MV-4-11 (cell line): ENCODE measurements around the gene NNAT.

ENCODE experiments used
- DNase-seq: peaks from one replicate; lab custom pipeline; 2025; lab: John Stamatoyannopoulos, UW

NNAT gene

DNA sequence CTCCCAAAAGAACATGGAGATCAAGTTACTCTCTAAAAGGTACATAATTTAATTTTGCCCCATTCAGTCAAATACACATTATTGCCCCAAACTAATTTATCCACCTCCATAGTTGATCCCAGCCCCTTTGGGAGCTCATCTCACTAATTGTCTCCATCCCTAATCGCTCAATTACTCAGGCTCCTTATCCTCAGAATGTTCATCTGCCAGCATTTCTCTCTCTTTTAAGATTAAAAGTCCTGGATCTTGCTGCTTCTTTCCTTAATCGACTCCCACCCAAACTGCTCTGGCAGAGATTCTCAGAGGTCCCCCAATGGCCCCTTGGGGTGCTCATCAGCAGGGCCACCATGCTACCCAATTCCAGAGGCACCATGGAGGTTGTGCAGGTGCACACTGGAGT lies 18.4 kb upstream of the NNAT start:
- no peak for DNase-seq

DNA sequence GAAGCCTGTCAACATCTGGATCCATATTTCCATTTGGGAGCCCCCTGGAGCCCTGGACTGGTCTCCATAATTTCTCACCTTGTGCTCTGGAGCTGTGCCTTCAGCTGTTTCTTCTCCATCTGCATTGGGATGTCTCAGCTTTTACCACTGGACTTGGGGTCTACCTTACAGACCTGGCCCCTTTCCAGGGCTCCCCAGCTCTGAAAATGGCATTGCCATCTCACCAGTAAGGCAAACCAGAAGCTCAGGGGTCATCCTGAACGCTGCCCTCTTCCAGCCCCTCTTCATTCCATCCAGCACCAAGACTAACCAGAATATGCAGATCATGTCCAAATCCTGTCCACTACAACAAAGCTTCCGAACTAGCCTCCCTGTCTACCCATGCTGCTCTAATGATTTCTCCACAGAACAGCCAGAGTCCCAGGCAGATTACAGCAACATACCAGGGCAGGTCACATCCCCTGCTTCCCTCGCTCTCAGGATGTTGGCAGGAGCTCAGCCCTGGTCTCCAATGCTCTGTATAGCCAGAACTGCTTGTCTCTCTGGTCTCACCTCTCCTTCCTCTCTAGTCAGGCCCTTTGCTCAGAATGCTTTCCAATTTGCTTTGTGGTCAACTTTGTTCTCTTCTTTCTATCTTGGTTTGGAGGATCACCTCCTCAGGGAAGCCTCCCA lies 17.7 kb upstream of the NNAT start:
- DNase-seq: no peak

- no peak for DNase-seq
Measured at GRCh38 chr20:37504404-37505096, 16.5 kb upstream of the NNAT start.

GRCh38 chr20:37505263-37506151 lies 15.5 kb upstream of the NNAT start:
- DNase-seq: no peak

DNA sequence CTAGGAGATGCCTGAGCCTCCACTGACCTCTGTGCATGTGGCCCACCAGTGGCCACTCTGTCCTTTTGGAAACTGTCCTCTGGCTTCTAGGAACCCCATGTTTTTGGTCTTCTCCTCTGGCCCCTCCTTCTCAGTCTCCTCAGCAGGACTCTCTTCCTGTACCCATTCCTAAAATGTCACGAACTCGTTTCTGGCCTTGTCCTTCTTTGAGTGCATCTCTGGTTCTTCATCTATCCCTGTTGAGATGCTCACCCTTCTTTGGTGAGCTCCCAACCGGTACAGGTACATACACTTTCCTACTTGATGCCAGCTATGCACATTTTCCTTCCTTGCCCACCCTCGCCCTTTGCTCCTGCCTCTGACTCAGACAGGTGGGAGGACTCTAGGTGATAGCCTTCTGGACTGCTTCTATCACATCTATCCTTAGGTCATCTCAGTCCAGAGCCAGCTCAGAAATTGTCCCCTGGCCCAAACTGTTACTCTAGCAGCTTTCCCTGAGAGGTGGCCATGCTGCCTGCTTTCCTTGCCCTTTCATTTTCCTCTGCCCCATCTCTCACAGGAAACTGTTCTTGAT lies 14.8 kb upstream of the NNAT start:
- DNase-seq: no peak

DNA sequence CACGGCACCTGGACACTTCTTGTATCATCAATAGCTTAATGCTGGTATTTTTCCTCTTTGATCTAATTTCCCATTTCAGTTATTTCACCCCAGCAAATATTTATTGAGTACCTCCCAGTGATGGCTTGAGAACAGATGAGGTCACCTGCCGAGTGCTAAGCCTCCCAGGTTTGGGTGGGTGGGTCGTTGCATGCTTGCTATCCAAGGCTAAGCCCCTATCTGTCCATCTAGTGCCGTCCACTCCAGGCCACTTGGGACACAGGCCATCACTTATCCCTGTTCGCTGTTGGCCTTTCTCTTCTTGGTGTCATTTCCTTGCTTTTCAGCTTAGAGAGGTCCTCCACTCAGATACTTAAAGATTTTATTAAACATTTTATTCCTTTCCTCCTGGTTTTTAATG lies 10.8 kb upstream of the NNAT start:
- no peak for DNase-seq

DNA sequence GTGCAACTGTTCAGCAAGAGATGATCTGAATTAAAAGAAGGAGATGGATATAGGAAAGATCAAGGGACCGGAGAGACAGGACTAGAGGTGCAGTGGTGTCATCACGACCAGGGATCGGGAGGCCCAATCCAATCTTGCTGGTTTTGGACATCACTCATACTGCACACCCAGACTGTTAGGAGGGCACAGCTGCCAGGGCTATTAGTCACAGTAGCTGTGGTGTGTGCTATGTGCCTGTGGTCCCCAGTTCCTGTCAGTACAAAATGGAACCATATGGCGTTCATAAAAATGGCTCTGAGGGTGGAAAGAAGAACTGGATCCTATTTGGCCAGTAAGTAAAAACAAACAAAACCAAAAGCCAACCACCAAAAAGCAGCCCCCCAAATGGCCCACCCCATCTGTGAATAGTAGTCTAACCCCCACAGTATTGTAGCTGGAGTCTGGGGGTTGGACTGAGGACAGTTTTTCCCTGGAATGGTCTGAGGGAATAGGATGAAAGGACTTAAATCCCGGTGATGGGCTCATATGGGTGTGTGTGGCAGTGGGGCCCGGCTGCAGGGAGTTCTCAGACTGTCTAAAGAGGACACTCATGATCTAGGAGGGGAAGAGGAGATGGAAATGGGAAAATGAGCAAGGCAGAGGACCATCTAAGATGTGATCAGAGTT lies 9.3 kb upstream of the NNAT start:
- peak; percentile 69 for DNase-seq

DNA sequence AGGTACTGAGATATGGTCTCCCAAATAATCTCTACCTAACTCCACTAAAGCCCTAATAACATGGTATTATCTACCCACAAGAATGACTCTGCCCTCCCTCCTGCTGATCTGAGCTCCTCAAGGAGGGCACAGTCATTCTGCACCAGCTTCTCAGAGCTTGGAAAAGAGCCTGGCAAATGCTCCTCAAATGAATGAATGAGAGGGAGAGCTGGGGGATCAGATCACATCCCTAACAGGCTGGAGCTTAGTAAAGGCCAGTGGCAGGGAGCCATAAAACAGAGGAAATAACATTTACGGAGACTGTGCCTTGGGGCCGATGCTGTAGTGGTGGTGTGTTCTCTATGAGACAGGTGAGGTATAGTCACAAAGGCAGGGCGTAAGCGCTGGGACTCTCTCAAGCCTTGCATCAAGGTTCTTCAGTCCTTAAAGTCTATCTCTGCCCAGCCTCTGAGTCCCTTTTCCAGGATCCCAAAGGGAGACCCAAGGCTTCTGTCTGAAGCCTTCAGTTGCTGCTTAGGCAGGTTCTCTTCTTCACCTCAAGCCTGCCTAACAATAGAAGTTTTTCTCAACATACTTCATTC lies 7.2 kb upstream of the NNAT start:
- no peak for DNase-seq

GRCh38 chr20:37515876-37516275 lies 5.2 kb upstream of the NNAT start:
- DNase-seq: no peak

- no peak for DNase-seq
Measured at GRCh38 chr20:37516811-37517750, 4.0 kb upstream of the NNAT start.

GRCh38 chr20:37518059-37518458 lies 3.0 kb upstream of the NNAT start:
- no peak for DNase-seq

DNA sequence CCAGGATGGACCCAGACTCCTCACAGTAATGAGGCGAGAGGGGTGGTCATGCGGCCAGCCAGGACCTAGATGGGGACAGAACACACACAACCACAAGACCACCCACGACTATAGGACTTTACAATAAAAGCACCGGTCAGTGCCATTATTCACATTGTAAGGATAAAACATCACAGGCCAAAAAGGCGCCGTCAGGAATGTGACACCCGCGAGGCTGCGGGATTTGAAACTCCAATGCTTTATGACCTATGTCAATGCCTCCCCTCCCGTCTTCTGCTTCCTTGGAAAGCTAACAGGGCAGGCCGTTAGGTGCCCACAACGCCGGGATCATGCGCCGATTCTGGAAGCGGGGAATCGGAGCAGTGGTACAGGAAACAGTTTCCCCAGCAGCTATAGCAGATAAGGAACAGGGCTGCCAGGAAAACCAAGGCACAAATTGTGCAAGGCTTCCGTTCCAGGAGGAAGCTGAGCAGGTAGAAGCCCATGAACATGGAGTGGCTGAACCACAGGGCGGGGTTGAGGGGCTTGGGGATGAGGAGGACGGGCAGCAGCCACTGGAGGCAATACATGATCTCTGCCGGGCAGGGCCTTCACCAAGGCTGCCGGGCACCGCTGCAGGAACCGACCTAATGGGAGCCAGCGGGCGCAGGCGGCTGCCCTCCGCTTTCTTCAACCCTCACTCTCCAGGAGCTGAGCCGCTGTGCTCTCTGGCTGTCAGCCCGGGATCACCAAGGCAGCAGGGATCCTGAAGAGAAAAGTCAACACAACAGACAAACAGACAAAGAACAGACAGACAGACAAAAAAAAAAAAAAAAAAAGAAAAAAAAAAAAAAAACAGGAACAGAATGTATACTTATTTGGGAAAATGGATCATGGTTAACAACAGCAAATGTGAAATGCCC lies 2.2 kb upstream of the NNAT start:
- no peak for DNase-seq

DNA sequence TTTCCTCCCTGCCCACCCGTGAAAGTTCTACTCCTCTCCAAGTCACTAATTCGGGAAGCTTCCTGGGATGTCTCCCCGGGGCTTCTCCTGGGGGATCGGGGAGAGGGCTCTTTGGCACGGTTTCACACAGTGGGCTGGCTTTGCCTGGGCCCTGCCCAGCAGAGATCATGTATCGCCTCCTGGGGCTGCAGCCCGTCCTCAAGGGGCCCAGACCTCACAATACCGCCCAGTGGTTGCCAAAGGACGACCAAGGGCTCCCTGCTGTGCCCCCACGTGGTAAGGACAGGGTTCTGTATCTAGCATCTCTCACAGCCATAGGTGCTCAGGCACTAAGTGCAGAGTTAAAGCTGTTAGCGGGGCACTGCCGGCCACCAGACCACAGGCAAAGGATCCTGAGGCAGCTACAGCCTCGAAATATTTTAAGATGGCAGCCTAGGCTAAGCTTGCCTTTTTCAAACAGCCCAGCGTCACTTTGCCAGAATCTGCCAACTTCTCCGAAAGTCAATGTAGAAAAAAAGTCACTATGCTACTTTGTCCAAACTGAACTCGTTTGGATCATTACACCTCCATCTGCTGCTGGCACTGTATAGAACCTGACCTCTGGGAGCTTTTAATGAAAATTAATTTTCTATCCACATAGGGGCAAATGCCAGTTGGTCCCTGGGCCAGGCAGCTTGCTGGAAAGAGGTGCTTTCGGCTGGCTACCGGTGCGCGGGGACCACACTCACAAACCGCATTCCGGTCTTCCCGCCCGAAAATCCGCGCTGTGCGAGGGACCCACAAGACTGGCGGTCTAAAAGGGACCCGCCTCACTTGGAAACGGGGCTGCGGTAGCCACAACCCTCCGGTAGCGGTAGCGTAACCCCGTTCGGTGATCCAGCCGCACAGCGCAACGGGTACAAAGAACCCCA lies 1.3 kb upstream of the NNAT start:
- DNase-seq: peak; percentile 22

DNA sequence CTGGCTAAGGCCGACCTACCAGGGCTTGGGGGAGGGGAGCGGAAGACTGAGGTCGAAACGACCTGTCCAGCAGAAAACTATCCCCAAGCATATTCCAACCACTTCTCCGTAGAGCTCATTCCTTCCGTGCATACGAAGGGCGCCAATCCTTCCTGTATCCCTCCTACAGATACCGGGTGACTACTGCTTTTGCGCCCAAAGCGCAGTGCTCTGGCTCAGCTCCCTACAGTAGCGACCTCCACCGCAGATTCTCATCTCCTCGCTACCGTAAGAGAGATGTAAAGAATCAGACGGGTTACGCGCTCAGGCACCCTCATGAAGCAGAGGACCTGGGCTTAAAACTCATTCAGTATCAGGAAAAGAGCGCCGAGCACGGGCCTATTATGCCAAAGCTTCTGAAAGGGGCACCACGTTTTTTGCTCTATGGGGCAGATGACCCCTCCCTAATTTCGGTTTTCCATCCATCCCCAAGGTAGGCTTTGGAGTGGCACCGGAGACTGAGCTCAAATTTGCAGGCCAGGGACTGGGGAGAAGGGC lies 563 bp upstream of the NNAT start:
- no peak for DNase-seq

- DNase-seq: no peak
Measured at GRCh38 chr20:37522260-37523011, 1.4 kb downstream of the NNAT start.

DNA sequence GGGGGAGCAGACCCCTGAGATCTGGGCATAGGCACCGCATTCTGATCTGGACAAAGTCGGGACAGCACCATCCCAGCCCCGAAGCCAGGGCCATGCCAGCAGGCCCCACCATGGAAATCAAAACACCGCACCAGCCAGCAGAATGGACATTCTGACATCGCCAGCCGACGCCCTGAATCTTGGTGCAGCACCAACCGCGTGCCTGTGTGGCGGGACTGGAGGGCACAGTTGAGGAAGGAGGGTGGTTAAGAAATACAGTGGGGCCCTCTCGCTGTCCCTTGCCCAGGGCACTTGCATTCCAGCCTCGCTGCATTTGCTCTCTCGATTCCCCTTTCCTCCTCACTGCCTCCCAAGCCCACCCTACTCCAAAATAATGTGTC lies 2.0 kb downstream of the NNAT start:
- DNase-seq: no peak

GRCh38 chr20:37523911-37524700 lies 3.1 kb downstream of the NNAT start:
- DNase-seq: no peak
